Endothelial cell of umbilical vein (primary cell): Measurements from ENCODE around the gene RNF126. TPM values are rescaled to one million over a fixed set of nuclear protein-coding genes. Genes with fewer than 3 reads are reported as not detected.

Experiments used
- BruUV-seq: library from RNA; stranded (reverse); fragments of 400-500 nt; replicated peaks from 2 replicates; lab custom pipeline; 2021; lab: Mats Ljungman, UMichigan
- CTCF ChIA-PET: fragments of 300-600, 350-600 bp; sonication (Branson Sonifier 250); formaldehyde crosslinking; loops from one replicate; lab custom pipeline; 2021; ENCODE audit warnings: antibody characterized with exemption, inconsistent platforms; lab: Charles Lee
- POLR2A ChIA-PET: fragments of 300-600, 350-600 bp; sonication (Branson Sonifier 250); formaldehyde crosslinking; loops from one replicate; lab custom pipeline; 2021; ENCODE audit warnings: antibody characterized with exemption, inconsistent platforms; lab: Charles Lee
- DNase-seq: peaks from one replicate; pipeline ENCODE4 v3.0.0-alpha.2; 2011; ENCODE audit warnings: low read depth, low spot score
- FAIRE-seq: peaks from 2 replicates; lab custom pipeline; 2011; peaks lifted over from hg19 to GRCh38; lab: Jason Lieb, UNC
- H2AFZ ChIP-seq: 2 replicates; pipeline ENCODE4 v1.6.0; 2012; ENCODE audit warnings: low read depth, low read length, control low read depth, inconsistent platforms
- H3K27ac ChIP-seq: 2 replicates; pipeline ENCODE4 v1.5.1; 2011; ENCODE audit warnings: low read depth, mild to moderate bottlenecking, control low read depth, low read length, moderate library complexity; ENCODE audit not compliant: insufficient read depth
- H3K27me3 ChIP-seq, 2 experiments: 2 replicates each; pipeline versions ENCODE4 v1.6.0 to v1.6.1; 2011; ENCODE audit warnings: low read length in 2 of 2, mixed read lengths in 1 of 2; ENCODE audit not compliant: control insufficient read depth in 2 of 2, insufficient read depth in 2 of 2
- H3K36me3 ChIP-seq, 2 experiments: 2 replicates in 1 of 2; 3 replicates in 1 of 2; pipeline ENCODE4 v1.5.1; 2011; ENCODE audit warnings: low read length in 2 of 2, mild to moderate bottlenecking in 1 of 2, moderate library complexity in 1 of 2; ENCODE audit not compliant: control insufficient read depth in 2 of 2, insufficient read depth in 2 of 2; ENCODE audit errors: extremely low read depth in 1 of 2
- H3K4me1 ChIP-seq: 3 replicates; pipeline ENCODE4 v1.5.1; 2011; ENCODE audit warnings: mild to moderate bottlenecking, low read length; ENCODE audit not compliant: control insufficient read depth, insufficient read depth; ENCODE audit errors: extremely low read depth
- H3K4me2 ChIP-seq: 2 replicates; pipeline ENCODE4 v1.6.1; 2011; ENCODE audit warnings: low read length, control low read depth, mixed read lengths; ENCODE audit not compliant: insufficient read depth
- H3K4me3 ChIP-seq, 3 experiments: fragments of 200-600 bp in 1 of 3; sonication (generic), shearing (Covaris generic) in 1 of 3; replicated peaks in 1 of 3; 2 replicates each; pipeline ENCODE4 v1.5.1; 2011 to 2016; ENCODE audit warnings: control low read depth in 3 of 3, low read length in 3 of 3, mild to moderate bottlenecking in 2 of 3, inconsistent platforms in 1 of 3, low read depth in 1 of 3, moderate library complexity in 1 of 3; ENCODE audit not compliant: insufficient read depth in 1 of 3
- H3K79me2 ChIP-seq: 2 replicates; pipeline ENCODE4 v1.6.0; 2012; ENCODE audit warnings: low read length, inconsistent platforms; ENCODE audit not compliant: control insufficient read depth, insufficient read depth
- H3K9ac ChIP-seq: replicated peaks from 2 replicates; pipeline ENCODE3; 2011; ENCODE audit warnings: low read length, control low read depth; ENCODE audit not compliant: insufficient read depth; ENCODE audit errors: extremely low read depth
- H3K9me1 ChIP-seq: replicated peaks from 3 replicates; pipeline ENCODE4 v1.6.0; 2011; ENCODE audit warnings: mild to moderate bottlenecking, low read length; ENCODE audit not compliant: control insufficient read depth, insufficient read depth; ENCODE audit errors: extremely low read depth
- H3K9me3 ChIP-seq: replicated peaks from 2 replicates; pipeline ENCODE4 v1.5.1; 2012; ENCODE audit warnings: low read length, inconsistent platforms; ENCODE audit not compliant: control insufficient read depth, insufficient read depth
- H4K20me1 ChIP-seq: replicated peaks from 2 replicates; pipeline ENCODE3; 2011; ENCODE audit warnings: mild to moderate bottlenecking, low read length; ENCODE audit not compliant: control insufficient read depth, insufficient read depth; ENCODE audit errors: extremely low read depth
- CTCF ChIP-seq, 2 donors: IDR thresholded peaks; 1 replicate in 1 of 2; 2 replicates in 1 of 2; pipeline ENCODE4 v1.5.1; 2011; ENCODE audit warnings: low read length in 2 of 2, mild to moderate bottlenecking in 2 of 2, moderate library complexity in 2 of 2, control low read depth in 1 of 2, inconsistent platforms in 1 of 2, low read depth in 1 of 2; ENCODE audit not compliant: insufficient read depth in 1 of 2; ENCODE audit errors: extremely low read depth in 1 of 2
- EZH2 ChIP-seq: IDR thresholded peaks from 2 replicates; pipeline ENCODE4 v1.6.1; 2012; ENCODE audit warnings: borderline replicate concordance, low read depth, mild to moderate bottlenecking, moderate library complexity, low read length, inconsistent platforms; ENCODE audit not compliant: severe bottlenecking
- FOS ChIP-seq: IDR thresholded peaks from 2 replicates; pipeline ENCODE4 v1.6.1; 2011; ENCODE audit warnings: mild to moderate bottlenecking, low read length, moderate library complexity, borderline replicate concordance; ENCODE audit not compliant: insufficient read depth
- GATA2 ChIP-seq: IDR thresholded peaks from 2 replicates; pipeline ENCODE4 v1.7.0; 2011; ENCODE audit warnings: low read depth, mild to moderate bottlenecking, moderate library complexity, mixed read lengths, low read length; ENCODE audit not compliant: insufficient read length, insufficient read depth
- JUN ChIP-seq: IDR thresholded peaks from 2 replicates; pipeline ENCODE4 v1.6.1; 2011; ENCODE audit warnings: borderline replicate concordance, low read depth; ENCODE audit not compliant: insufficient read length, insufficient read depth
- MAX ChIP-seq: IDR thresholded peaks from 2 replicates; pipeline ENCODE4 v1.6.1; 2011; ENCODE audit not compliant: insufficient read depth, insufficient read length
- MYC ChIP-seq: IDR thresholded peaks from one replicate; pipeline ENCODE4 v1.6.1; 2011; ENCODE audit warnings: mild to moderate bottlenecking, low read depth, low read length
- POLR2A ChIP-seq: IDR thresholded peaks from 2 replicates; pipeline ENCODE4 v1.6.1; 2012; ENCODE audit warnings: low read depth, mild to moderate bottlenecking, control low read depth, low read length
- POLR2AphosphoS5 ChIP-seq: IDR thresholded peaks from 2 replicates; pipeline ENCODE4 v1.6.1; 2012; ENCODE audit warnings: low read depth, mild to moderate bottlenecking, control low read depth, low read length, moderate library complexity; ENCODE audit not compliant: insufficient read depth
- dilution Hi-C: fragments of 300-500 bp; cut with MboI; formaldehyde crosslinking; loops from one replicate; pipeline ENCODE4 v1.15.0; 2019; ENCODE audit warnings: low sequenced_read_pairs; ENCODE audit not compliant: extremely low pct_ligation_motif_present
- intact Hi-C: fragments of 100-400 bp; cut with micrococcal nuclease; formaldehyde crosslinking; loops from one replicate; pipeline ENCODE4 v1.10.0; 2022
- polyA plus RNA-seq, 4 experiments: library from polyadenylated mRNA; depleted of rRNA in 3 of 4; stranded (reverse) in 3 of 4; unstranded in 1 of 4; fragments of >200 nt; gene quantifications; 2 replicates each; pipeline versions ENCODE4 v1.2.1 to v1.2.3, GENCODE V29; 2011 to 2012; ENCODE audit warnings: missing spikeins in 1 of 4
- total RNA-seq: library from RNA; stranded (reverse); gene quantifications from 2 replicates; pipeline ENCODE4 v1.2.3, GENCODE V29; 2021

The RNF126 gene
- total and polyA plus RNA-seq, 2 donors (not counting 3 experiments of a cell fraction or from before 2014, with no cell fraction given) = 19.2 to 61.3 TPM

GRCh38 chr19:601790-602189 lies 61.2 kb downstream of the RNF126 start:
- H3K9me3 ChIP-seq = no peaks in the 10 kb centered on the region
- dilution Hi-C loops (no loop called here), intact Hi-C loops (no loop called here)
- CTCF ChIA-PET = no interaction called here
- H3K36me3 ChIP-seq = no peaks in the 10 kb centered on the region
- no peak overlapping the region for H3K4me2 ChIP-seq
- POLR2A ChIA-PET = no interaction called here
- FAIRE-seq = no peak
- H3K27me3 ChIP-seq = no peaks in the 10 kb centered on the region
- no peak for TF ChIP-seq MAX
- TF ChIP-seq FOS = no peak
- no peak for TF ChIP-seq GATA2
- TF ChIP-seq MYC = no peak
- TF ChIP-seq POLR2AphosphoS5 = no peak
- TF ChIP-seq JUN = no peak
- no peak for TF ChIP-seq EZH2
- TF ChIP-seq CTCF (IDR thresholded peaks at IDR 0.05; ENCODE audit: extremely low read depth in 1 of 2, insufficient read depth in 1 of 2, low read depth in 1 of 2, low read length in 2 of 2) = no peak
- TF ChIP-seq POLR2A = no peak
- no peaks in the 10 kb centered on the region for H3K4me1 ChIP-seq
- H3K27ac ChIP-seq = no peak overlapping the region
- no TSS peak for BruUV-seq
- H3K9ac ChIP-seq = no peak overlapping the region
- H3K9me1 ChIP-seq = no peaks in the 10 kb centered on the region
- H4K20me1 ChIP-seq = no peaks in the 10 kb centered on the region
- H2AFZ ChIP-seq = no peak overlapping the region
- no peaks in the 10 kb centered on the region for H3K79me2 ChIP-seq
- no peak overlapping the region for H3K4me3 ChIP-seq
- no peak for DNase-seq
